HEK293 (cell line): Measurements from ENCODE around the gene RPL27.

Source experiments
- CTCF ChIA-PET: fragments of 350-600 bp; formaldehyde crosslinking; extraction: SDS; loops from one replicate; lab custom pipeline; 2021; ENCODE audit warnings: antibody characterized with exemption; lab: Yijun Ruan, JAX
- POLR2A ChIA-PET: fragments of 300-600 bp; formaldehyde crosslinking; extraction: SDS; loops from one replicate; lab custom pipeline; 2020; ENCODE audit warnings: antibody characterized with exemption, inconsistent platforms; lab: Yijun Ruan, JAX
- H3K27ac ChIP-seq: fragments of 200-500 bp; sonication (Bioruptor generic); 2 replicates; pipeline ENCODE4 v1.5.1; 2014; ENCODE audit warnings: low read depth, low read length, control low read depth, inconsistent platforms; ENCODE audit errors: extremely low read depth
- H3K36me3 ChIP-seq, 2 experiments: fragments of 200-500 bp in 1 of 2; sonication (Bioruptor generic) in 1 of 2; 1 replicate in 1 of 2; 2 replicates in 1 of 2; pipeline ENCODE4 v1.5.1; 2014 to 2017; ENCODE audit warnings: inconsistent platforms in 2 of 2, low read length in 2 of 2; ENCODE audit not compliant: control insufficient read depth in 2 of 2, insufficient read depth in 1 of 2
- H3K4me1 ChIP-seq: fragments of 200-500 bp; sonication (Bioruptor generic); 2 replicates; pipeline ENCODE4 v1.5.1; 2014; ENCODE audit warnings: mild to moderate bottlenecking, low read length, inconsistent platforms; ENCODE audit not compliant: control insufficient read depth, insufficient read depth
- H3K4me3 ChIP-seq: 2 replicates; pipeline ENCODE4 v1.5.1; 2011; ENCODE audit warnings: low read depth, mild to moderate bottlenecking, control low read depth, low read length, moderate library complexity
- H3K9me3 ChIP-seq: fragments of 200-500 bp; sonication (Bioruptor generic); 2 replicates; pipeline ENCODE4 v1.5.1; 2014; ENCODE audit warnings: low read depth, low read length, inconsistent platforms; ENCODE audit not compliant: control insufficient read depth, insufficient read depth
- GFI1B ChIP-seq: fragments of 450-650 bp; formaldehyde crosslinking; IDR thresholded peaks from 2 replicates; pipeline ENCODE4 v1.5.1; 2016; ENCODE audit warnings: missing biosample characterization, missing genetic modification characterization
- HOXC10 ChIP-seq: sonication (generic); formaldehyde crosslinking; IDR thresholded peaks from 2 replicates; pipeline ENCODE4 v1.8.1; 2023; ENCODE audit warnings: mild to moderate bottlenecking, missing genetic modification reagents
- SP3 ChIP-seq: fragments of 450-650 bp; formaldehyde crosslinking; IDR thresholded peaks from 2 replicates; pipeline ENCODE4 v1.5.1; 2016; ENCODE audit warnings: missing biosample characterization, missing genetic modification characterization
- ZNF146 ChIP-seq: fragments of 450-650 bp; formaldehyde crosslinking; IDR thresholded peaks from 2 replicates; pipeline ENCODE4 v1.5.1; 2016; ENCODE audit warnings: missing biosample characterization, missing genetic modification characterization
- ZNF426 ChIP-seq: fragments of 450-650 bp; formaldehyde crosslinking; IDR thresholded peaks from 2 replicates; pipeline ENCODE4 v1.5.1; 2017; ENCODE audit warnings: missing biosample characterization, missing genetic modification characterization, mild to moderate bottlenecking, inconsistent platforms, moderate library complexity
- ZNF596 ChIP-seq: fragments of 450-650 bp; IDR thresholded peaks from 2 replicates; pipeline ENCODE4 v1.5.0; 2018; ENCODE audit warnings: missing biosample characterization, mild to moderate bottlenecking, missing genetic modification characterization, moderate library complexity
- ZNF600 ChIP-seq: fragments of 450-650 bp; formaldehyde crosslinking; IDR thresholded peaks from 2 replicates; pipeline ENCODE4 v1.5.1; 2016; ENCODE audit warnings: missing biosample characterization, missing genetic modification characterization
- ZNF785 ChIP-seq: fragments of 450-650 bp; formaldehyde crosslinking; IDR thresholded peaks from 2 replicates; pipeline ENCODE4 v1.5.1; 2016; ENCODE audit warnings: missing biosample characterization, missing genetic modification characterization
- TF ChIP-seq, protein P1 (sequence below): fragments of 450-650 bp; formaldehyde crosslinking; IDR thresholded peaks from 2 replicates; pipeline ENCODE4; 2016; ENCODE audit warnings: missing biosample characterization, missing genetic modification characterization
- TF ChIP-seq, protein P2 (sequence below): fragments of 450-650 bp; formaldehyde crosslinking; IDR thresholded peaks from 2 replicates; pipeline ENCODE4 v1.5.1; 2016; ENCODE audit warnings: missing biosample characterization, missing genetic modification characterization, borderline replicate concordance
- TF ChIP-seq, protein P3 (sequence below): fragments of 450-650 bp; formaldehyde crosslinking; IDR thresholded peaks from 2 replicates; pipeline ENCODE4 v1.5.1; 2016; ENCODE audit warnings: missing biosample characterization, missing genetic modification characterization
- TF ChIP-seq, protein P4 (sequence below): fragments of 450-650 bp; formaldehyde crosslinking; IDR thresholded peaks from 2 replicates; pipeline ENCODE4 v1.5.1; 2016; ENCODE audit warnings: missing biosample characterization, missing genetic modification characterization, low read depth
- TF ChIP-seq, protein P5 (sequence below): fragments of 450-650 bp; formaldehyde crosslinking; IDR thresholded peaks from 2 replicates; pipeline ENCODE4 v1.5.1; 2016; ENCODE audit warnings: missing biosample characterization, missing genetic modification characterization

The RPL27 gene

DNA sequence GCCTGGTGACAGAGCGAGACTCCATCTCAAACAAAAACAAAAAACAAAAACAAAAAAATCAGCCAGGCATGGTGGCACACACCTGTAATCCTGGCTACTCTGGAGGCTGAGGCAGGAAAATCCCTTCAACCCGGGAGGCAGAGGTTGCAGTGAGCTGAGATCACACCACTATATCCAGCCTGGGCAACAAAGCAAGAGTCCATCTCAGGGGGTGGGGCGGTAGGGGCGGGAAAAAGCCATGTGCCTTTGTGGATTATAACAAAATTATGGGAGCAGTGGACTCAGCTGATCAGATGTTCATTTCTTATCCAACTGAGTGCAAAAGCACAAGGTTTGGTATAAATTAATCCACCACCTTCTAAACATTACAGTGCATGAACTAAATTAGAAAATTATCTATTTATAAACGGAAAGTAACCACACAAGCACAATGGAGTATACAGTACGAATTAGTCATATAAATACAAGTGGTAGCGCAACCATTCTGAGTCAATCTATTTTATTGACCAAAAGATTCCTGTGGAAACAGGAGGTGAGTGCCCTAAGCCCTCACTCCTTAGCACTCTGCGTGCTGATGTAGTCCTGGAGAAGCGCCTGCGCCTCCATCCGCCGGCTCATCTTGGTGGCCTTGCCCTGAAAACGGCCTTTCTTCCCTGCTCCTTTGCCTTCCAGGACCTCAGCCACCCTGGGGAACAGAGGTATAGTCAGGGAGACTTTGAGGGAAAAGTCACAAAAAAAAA is 48.0 kb upstream of the RPL27 start:
- ChIA-PET POLR2A (interaction anchor here (1.4 kb wide), 1 partner anchor 48 kb away, joined by 4 read pairs; the partner anchor contains the start of gene RPL27), CTCF (interaction anchor here (0.6 to 0.7 kb wide), 2 partner anchors 12 to 42 kb away, joined by 3 read pairs; no protein-coding TSS in a partner anchor)
- H3K9me3 ChIP-seq, result no peaks in the 10 kb centered on the region
- peaks cover 51 to 69% of the 10 kb centered on the region in 2 experiments for H3K36me3 ChIP-seq
- no peak overlapping the region for H3K4me3 ChIP-seq
- H3K4me1 ChIP-seq, result no peaks in the 10 kb centered on the region
- TF ChIP-seq, protein P1, sequence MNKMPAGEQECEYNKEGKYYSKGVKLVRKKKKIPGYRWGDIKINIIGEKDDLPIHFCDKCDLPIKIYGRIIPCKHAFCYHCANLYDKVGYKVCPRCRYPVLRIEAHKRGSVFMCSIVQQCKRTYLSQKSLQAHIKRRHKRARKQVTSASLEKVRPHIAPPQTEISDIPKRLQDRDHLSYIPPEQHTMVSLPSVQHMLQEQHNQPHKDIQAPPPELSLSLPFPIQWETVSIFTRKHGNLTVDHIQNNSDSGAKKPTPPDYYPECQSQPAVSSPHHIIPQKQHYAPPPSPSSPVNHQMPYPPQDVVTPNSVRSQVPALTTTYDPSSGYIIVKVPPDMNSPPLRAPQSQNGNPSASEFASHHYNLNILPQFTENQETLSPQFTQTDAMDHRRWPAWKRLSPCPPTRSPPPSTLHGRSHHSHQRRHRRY (tag by site-specific recombination), result no peak
- TF ChIP-seq SP3 (tag by site-specific recombination), result no peak
- no peak for TF ChIP-seq ZNF600 (tag by site-specific recombination)
- H3K27ac ChIP-seq, result no peak overlapping the region

DNA sequence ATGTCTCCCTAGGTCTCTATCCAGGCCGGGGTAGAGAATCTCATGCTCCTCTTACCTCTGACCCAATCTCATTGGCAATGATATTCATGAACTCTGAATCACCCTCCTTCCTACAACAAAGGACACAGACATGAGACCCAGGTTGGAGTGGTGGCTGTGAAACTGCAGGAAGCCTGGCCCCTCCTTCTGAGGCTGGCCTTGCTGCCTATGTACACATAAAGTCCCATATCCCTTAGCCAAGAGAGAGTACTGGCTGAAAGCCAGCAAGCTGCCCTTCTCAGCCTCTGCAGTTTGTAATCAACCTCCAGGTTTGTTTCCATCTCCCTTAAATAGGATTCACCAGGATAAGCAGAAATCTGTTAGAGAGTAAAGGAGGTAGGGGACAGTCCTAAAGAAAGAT is 44.5 kb upstream of the RPL27 start:
- Histone ChIP-seq H3K27ac (no peak overlapping the region), H3K9me3 (no peaks in the 10 kb centered on the region), H3K36me3 (peaks cover 80 to 91% of the 10 kb centered on the region in 2 experiments), H3K4me3 (no peak overlapping the region), H3K4me1 (no peaks in the 10 kb centered on the region)
- TF ChIP-seq, protein P2, sequence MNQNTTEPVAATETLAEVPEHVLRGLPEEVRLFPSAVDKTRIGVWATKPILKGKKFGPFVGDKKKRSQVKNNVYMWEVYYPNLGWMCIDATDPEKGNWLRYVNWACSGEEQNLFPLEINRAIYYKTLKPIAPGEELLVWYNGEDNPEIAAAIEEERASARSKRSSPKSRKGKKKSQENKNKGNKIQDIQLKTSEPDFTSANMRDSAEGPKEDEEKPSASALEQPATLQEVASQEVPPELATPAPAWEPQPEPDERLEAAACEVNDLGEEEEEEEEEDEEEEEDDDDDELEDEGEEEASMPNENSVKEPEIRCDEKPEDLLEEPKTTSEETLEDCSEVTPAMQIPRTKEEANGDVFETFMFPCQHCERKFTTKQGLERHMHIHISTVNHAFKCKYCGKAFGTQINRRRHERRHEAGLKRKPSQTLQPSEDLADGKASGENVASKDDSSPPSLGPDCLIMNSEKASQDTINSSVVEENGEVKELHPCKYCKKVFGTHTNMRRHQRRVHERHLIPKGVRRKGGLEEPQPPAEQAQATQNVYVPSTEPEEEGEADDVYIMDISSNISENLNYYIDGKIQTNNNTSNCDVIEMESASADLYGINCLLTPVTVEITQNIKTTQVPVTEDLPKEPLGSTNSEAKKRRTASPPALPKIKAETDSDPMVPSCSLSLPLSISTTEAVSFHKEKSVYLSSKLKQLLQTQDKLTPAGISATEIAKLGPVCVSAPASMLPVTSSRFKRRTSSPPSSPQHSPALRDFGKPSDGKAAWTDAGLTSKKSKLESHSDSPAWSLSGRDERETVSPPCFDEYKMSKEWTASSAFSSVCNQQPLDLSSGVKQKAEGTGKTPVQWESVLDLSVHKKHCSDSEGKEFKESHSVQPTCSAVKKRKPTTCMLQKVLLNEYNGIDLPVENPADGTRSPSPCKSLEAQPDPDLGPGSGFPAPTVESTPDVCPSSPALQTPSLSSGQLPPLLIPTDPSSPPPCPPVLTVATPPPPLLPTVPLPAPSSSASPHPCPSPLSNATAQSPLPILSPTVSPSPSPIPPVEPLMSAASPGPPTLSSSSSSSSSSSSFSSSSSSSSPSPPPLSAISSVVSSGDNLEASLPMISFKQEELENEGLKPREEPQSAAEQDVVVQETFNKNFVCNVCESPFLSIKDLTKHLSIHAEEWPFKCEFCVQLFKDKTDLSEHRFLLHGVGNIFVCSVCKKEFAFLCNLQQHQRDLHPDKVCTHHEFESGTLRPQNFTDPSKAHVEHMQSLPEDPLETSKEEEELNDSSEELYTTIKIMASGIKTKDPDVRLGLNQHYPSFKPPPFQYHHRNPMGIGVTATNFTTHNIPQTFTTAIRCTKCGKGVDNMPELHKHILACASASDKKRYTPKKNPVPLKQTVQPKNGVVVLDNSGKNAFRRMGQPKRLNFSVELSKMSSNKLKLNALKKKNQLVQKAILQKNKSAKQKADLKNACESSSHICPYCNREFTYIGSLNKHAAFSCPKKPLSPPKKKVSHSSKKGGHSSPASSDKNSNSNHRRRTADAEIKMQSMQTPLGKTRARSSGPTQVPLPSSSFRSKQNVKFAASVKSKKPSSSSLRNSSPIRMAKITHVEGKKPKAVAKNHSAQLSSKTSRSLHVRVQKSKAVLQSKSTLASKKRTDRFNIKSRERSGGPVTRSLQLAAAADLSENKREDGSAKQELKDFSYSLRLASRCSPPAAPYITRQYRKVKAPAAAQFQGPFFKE (tag by site-specific recombination), result no peak
- TF ChIP-seq, protein P3, sequence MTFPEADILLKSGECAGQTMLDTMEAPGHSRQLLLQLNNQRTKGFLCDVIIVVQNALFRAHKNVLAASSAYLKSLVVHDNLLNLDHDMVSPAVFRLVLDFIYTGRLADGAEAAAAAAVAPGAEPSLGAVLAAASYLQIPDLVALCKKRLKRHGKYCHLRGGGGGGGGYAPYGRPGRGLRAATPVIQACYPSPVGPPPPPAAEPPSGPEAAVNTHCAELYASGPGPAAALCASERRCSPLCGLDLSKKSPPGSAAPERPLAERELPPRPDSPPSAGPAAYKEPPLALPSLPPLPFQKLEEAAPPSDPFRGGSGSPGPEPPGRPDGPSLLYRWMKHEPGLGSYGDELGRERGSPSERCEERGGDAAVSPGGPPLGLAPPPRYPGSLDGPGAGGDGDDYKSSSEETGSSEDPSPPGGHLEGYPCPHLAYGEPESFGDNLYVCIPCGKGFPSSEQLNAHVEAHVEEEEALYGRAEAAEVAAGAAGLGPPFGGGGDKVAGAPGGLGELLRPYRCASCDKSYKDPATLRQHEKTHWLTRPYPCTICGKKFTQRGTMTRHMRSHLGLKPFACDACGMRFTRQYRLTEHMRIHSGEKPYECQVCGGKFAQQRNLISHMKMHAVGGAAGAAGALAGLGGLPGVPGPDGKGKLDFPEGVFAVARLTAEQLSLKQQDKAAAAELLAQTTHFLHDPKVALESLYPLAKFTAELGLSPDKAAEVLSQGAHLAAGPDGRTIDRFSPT (tag by site-specific recombination), result no peak
- TF ChIP-seq ZNF785 (no peak), ZNF596 (no peak), HOXC10 (CRISPR knock-in tag) (no peak), ZNF426 (tag by site-specific recombination) (no peak), GFI1B (tag by site-specific recombination) (no peak), ZNF146 (no peak)
- TF ChIP-seq, protein P4, sequence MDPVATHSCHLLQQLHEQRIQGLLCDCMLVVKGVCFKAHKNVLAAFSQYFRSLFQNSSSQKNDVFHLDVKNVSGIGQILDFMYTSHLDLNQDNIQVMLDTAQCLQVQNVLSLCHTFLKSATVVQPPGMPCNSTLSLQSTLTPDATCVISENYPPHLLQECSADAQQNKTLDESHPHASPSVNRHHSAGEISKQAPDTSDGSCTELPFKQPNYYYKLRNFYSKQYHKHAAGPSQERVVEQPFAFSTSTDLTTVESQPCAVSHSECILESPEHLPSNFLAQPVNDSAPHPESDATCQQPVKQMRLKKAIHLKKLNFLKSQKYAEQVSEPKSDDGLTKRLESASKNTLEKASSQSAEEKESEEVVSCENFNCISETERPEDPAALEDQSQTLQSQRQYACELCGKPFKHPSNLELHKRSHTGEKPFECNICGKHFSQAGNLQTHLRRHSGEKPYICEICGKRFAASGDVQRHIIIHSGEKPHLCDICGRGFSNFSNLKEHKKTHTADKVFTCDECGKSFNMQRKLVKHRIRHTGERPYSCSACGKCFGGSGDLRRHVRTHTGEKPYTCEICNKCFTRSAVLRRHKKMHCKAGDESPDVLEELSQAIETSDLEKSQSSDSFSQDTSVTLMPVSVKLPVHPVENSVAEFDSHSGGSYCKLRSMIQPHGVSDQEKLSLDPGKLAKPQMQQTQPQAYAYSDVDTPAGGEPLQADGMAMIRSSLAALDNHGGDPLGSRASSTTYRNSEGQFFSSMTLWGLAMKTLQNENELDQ (tag by site-specific recombination), result no peak
- TF ChIP-seq, protein P5, sequence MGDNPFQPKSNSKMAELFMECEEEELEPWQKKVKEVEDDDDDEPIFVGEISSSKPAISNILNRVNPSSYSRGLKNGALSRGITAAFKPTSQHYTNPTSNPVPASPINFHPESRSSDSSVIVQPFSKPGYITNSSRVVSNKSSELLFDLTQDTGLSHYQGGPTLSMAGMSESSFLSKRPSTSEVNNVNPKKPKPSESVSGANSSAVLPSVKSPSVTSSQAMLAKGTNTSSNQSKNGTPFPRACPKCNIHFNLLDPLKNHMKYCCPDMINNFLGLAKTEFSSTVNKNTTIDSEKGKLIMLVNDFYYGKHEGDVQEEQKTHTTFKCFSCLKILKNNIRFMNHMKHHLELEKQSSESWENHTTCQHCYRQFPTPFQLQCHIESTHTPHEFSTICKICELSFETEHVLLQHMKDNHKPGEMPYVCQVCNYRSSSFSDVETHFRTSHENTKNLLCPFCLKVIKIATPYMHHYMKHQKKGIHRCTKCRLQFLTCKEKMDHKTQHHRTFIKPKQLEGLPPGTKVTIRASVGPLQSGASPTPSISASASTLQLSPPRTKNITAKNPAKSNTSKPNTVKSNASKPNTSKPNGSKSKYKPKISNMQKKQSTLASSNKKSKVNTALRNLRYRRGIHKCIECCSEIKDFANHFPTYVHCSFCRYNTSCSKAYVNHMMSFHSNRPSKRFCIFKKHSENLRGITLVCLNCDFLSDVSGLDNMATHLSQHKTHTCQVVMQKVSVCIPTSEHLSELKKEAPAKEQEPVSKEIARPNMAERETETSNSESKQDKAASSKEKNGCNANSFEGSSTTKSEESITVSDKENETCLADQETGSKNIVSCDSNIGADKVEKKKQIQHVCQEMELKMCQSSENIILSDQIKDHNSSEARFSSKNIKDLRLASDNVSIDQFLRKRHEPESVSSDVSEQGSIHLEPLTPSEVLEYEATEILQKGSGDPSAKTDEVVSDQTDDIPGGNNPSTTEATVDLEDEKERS, result no peak
- CTCF ChIA-PET, result interaction anchor here (0.9 kb wide), 2 partner anchors 15 to 21 kb away, joined by 3 to 6 read pairs; no protein-coding TSS in a partner anchor
- POLR2A ChIA-PET, result interaction anchor here (1.4 kb wide), 1 partner anchor 44 kb away, joined by 3 read pairs; the partner anchor contains the start of gene RPL27
